Measurements from ENCODE around the gene LSMEM2. TPM values are rescaled to one million over a fixed set of nuclear protein-coding genes. Genes with fewer than 3 reads are reported as not detected.

LSMEM2 gene
- total and polyA plus RNA-seq, 9 of the 15 experiments (the other 6 are each of a cell fraction or from before 2014, with no cell fraction given) = not detected

GRCh38 chr3:50235716-50236483 lies 43.0 kb upstream of the LSMEM2 start, which contains the start of gene GNAI2 (continued):
- TF ChIP-seq ZBTB9 (CRISPR knock-in tag; IDR thresholded peaks at IDR 0.05) = 0 out of 2 replicates have a peak, but pooled peaks have one; percentile 37
- no peak for TF ChIP-seq FOXO4 (CRISPR knock-in tag; IDR thresholded peaks at IDR 0.05)
- TF ChIP-seq NCOA4 (IDR thresholded peaks at IDR 0.05; ENCODE audit: partially characterized antibody) = no peak
- TF ChIP-seq AFF4 (CRISPR knock-in tag; IDR thresholded peaks at IDR 0.05) = no peak
- no peak for TF ChIP-seq MCM7 (IDR thresholded peaks at IDR 0.05)
- TF ChIP-seq CTCF (IDR thresholded peaks at IDR 0.05 in 2 of 3, conservative IDR thresholded peaks at IDR 0.05 in 1 of 3; ENCODE audit: insufficient read depth in 2 of 3, low read depth in 1 of 3, low read length in 3 of 3) = no peak
- TF ChIP-seq POLR2AphosphoS2 (IDR thresholded peaks at IDR 0.05; ENCODE audit: low read length) = no peak
- peak; percentile 45; the same call in 1 of the 2 replicates for TF ChIP-seq TFAP4 (CRISPR knock-in tag; IDR thresholded peaks at IDR 0.05; ENCODE audit: borderline replicate concordance)
- no peak for TF ChIP-seq ZNF778 (CRISPR knock-in tag; IDR thresholded peaks at IDR 0.05)
- TF ChIP-seq SMAD4 (CRISPR knock-in tag; conservative IDR thresholded peaks at IDR 0.05) = no peak
- no peak for TF ChIP-seq LEF1 (IDR thresholded peaks at IDR 0.05)
- no peak for TF ChIP-seq DNMT1 (IDR thresholded peaks at IDR 0.05)
- no peak for TF ChIP-seq ZBTB49 (CRISPR knock-in tag; IDR thresholded peaks at IDR 0.05; ENCODE audit: borderline replicate concordance)
- TF ChIP-seq ZNF121 (CRISPR knock-in tag; conservative IDR thresholded peaks at IDR 0.05) = no peak
